ENCODE results near the gene SORT1.

- no peak for TF ChIP-seq POLR2A (IDR thresholded peaks at IDR 0.05)
- no peak for TF ChIP-seq CTCF (IDR thresholded peaks at IDR 0.05)
Observed at GRCh38 chr1:109335091-109335490, 62.6 kb downstream of the SORT1 start.
